SKM-1 (cell line): ENCODE results near the gene ATP10D.
"Not testable (repeated sequence)": the region's sequence is repeated elsewhere in the genome, so short reads cannot be mapped to it uniquely, and the experiment has no call there.

Experiments used
- DNase-seq: peaks from one replicate; lab custom pipeline; 2025; ENCODE audit not compliant: unreplicated experiment; lab: John Stamatoyannopoulos, UW

The ATP10D gene

GRCh38 chr4:47534772-47535171 lies 49.7 kb downstream of the ATP10D start:
- DNase-seq: no peak

- no peak for DNase-seq
These were observed 50.6 kb downstream of the ATP10D start for GRCh38 chr4:47535567-47536147.

- no peak for DNase-seq
These were observed 51.9 kb downstream of the ATP10D start for GRCh38 chr4:47536966-47537365.

- DNase-seq: no peak
These were observed 53.2 kb downstream of the ATP10D start for GRCh38 chr4:47538111-47538824.

- DNase-seq: no peak
These were observed 53.7 kb downstream of the ATP10D start for GRCh38 chr4:47538825-47539154.

- DNase-seq: not testable (repeated sequence)
These were observed 57.6 kb downstream of the ATP10D start for GRCh38 chr4:47542640-47543039.

GRCh38 chr4:47543331-47543730 lies 58.3 kb downstream of the ATP10D start:
- DNase-seq: no peak

GRCh38 chr4:47550357-47550756 lies 65.3 kb downstream of the ATP10D start:
- DNase-seq: not testable (repeated sequence)

GRCh38 chr4:47550899-47551548 lies 65.9 kb downstream of the ATP10D start:
- DNase-seq: no peak

- no peak for DNase-seq
These were observed 66.6 kb downstream of the ATP10D start for GRCh38 chr4:47551682-47552081.

- DNase-seq: no peak
These were observed 68.5 kb downstream of the ATP10D start for GRCh38 chr4:47553329-47554125.

GRCh38 chr4:47555920-47556319 lies 70.8 kb downstream of the ATP10D start:
- not testable (repeated sequence) for DNase-seq

GRCh38 chr4:47557255-47557654 lies 72.2 kb downstream of the ATP10D start:
- no peak for DNase-seq

GRCh38 chr4:47560682-47561081 lies 75.6 kb downstream of the ATP10D start:
- no peak for DNase-seq

- DNase-seq: no peak
These were observed 76.3 kb downstream of the ATP10D start for GRCh38 chr4:47561331-47561730.

- no peak for DNase-seq
These were observed 77.2 kb downstream of the ATP10D start for GRCh38 chr4:47562297-47562696.

GRCh38 chr4:47566566-47566965 lies 81.5 kb downstream of the ATP10D start:
- no peak for DNase-seq

GRCh38 chr4:47566969-47567368 lies 81.9 kb downstream of the ATP10D start:
- no peak for DNase-seq

GRCh38 chr4:47567511-47567910 lies 82.4 kb downstream of the ATP10D start:
- DNase-seq: no peak

- DNase-seq: no peak
These were observed 85.7 kb downstream of the ATP10D start for GRCh38 chr4:47570816-47571215.

- no peak for DNase-seq
These were observed 87.9 kb downstream of the ATP10D start for GRCh38 chr4:47572981-47573380.
